ENCODE measurements around the gene IL23R.

GRCh38 chr1:67294836-67295617 lies 128.8 kb downstream of the IL23R start:
- no peak for TF ChIP-seq CTCF (IDR thresholded peaks at IDR 0.05; ENCODE audit: low read depth, low read length)
- no peak for TF ChIP-seq EZH2phosphoT487 (IDR thresholded peaks at IDR 0.05; ENCODE audit: low read depth)

Measured in OCI-LY3 (cell line).